GM12892 (cell line): Measurements from ENCODE around the gene MADCAM1.

Experiments
- POLR2A ChIP-seq: IDR thresholded peaks from 2 replicates; pipeline ENCODE4 v1.6.1; 2011; ENCODE audit warnings: low read depth, low read length, control low read depth
- POLR2AphosphoS5 ChIP-seq: IDR thresholded peaks from 2 replicates; pipeline ENCODE4 v1.6.1; 2011; ENCODE audit warnings: low read depth, low read length, control low read depth
- TAF1 ChIP-seq: IDR thresholded peaks from 2 replicates; pipeline ENCODE4 v1.6.1; 2011; ENCODE audit warnings: low read depth, mild to moderate bottlenecking, control low read depth, low read length, borderline replicate concordance

DNA sequence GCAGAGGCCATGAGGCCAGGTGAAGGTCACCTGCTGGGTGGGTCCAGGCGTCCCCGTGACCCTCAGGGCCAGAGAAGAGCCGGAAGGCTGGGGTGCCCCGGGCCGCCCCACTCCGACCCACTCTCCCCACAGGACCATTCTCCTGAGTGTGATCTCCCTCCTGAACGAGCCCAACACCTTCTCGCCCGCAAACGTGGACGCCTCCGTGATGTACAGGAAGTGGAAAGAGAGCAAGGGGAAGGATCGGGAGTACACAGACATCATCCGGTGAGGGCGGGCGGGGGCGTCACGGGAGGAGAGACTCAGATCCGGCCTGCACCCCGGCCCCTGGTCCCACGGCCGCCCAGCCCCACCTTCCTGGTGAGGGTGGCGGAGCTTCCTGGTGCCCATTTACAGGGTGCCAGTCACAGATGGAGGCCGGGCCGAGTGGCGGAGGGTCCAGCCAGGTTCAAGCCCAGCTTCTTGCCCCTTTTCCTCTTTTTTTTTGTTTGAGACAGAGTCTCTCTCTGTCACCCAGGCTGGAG is 40.7 kb downstream of the MADCAM1 start:
- TF ChIP-seq POLR2A (no peak), TAF1 (no peak), POLR2AphosphoS5 (no peak)
